ENCODE data around the gene KRTAP4-11.
"Not testable (repeated sequence)": the region's sequence is repeated elsewhere in the genome, so short reads cannot be mapped to it uniquely, and the experiment has no call there.

Gene KRTAP4-11

GRCh38 chr17:41123292-41123990, 5.3 kb upstream of the KRTAP4-11 start:
- not testable (repeated sequence) for DNase-seq

GRCh38 chr17:41121742-41122141, 3.6 kb upstream of the KRTAP4-11 start:
- DNase-seq, result no peak

GRCh38 chr17:41119696-41120690, 1.8 kb upstream of the KRTAP4-11 start:
- not testable (repeated sequence) for DNase-seq

- no peak for DNase-seq
Measured at GRCh38 chr17:41118721-41119120, 548 bp upstream of the KRTAP4-11 start.

- DNase-seq, result no peak
Measured at GRCh38 chr17:41116297-41116696, 1.9 kb downstream of the KRTAP4-11 start.

GRCh38 chr17:41111151-41111885, 6.9 kb downstream of the KRTAP4-11 start:
- no peak for DNase-seq

- DNase-seq, result not testable (repeated sequence)
Measured at GRCh38 chr17:41108728-41109386, 9.3 kb downstream of the KRTAP4-11 start.

GRCh38 chr17:41107941-41108450, 10.2 kb downstream of the KRTAP4-11 start:
- DNase-seq, result no peak

- DNase-seq, result not testable (repeated sequence)
Measured at GRCh38 chr17:41105347-41105746, 12.8 kb downstream of the KRTAP4-11 start, which contains the start of gene KRTAP4-9. KRTAP4-9 (plus strand) TSS chr17:41105389; CDS start chr17:41105389, 0 bp downstream.

- DNase-seq, result not testable (repeated sequence)
Measured at GRCh38 chr17:41104386-41105038, 13.7 kb downstream of the KRTAP4-11 start.

GRCh38 chr17:41103896-41104295, 14.3 kb downstream of the KRTAP4-11 start:
- no peak for DNase-seq

- DNase-seq, result no peak
Measured at GRCh38 chr17:41101586-41102259, 16.4 kb downstream of the KRTAP4-11 start, which contains the start of gene KRTAP4-16. KRTAP4-16 (minus strand) TSS chr17:41102209; CDS start chr17:41102209, 0 bp downstream.

- DNase-seq, result not testable (repeated sequence)
Measured at GRCh38 chr17:41099682-41100480, 18.3 kb downstream of the KRTAP4-11 start.

- DNase-seq, result no peak
Measured at GRCh38 chr17:41098481-41098880, 19.7 kb downstream of the KRTAP4-11 start.

GRCh38 chr17:41098042-41098441, 20.1 kb downstream of the KRTAP4-11 start, which contains the start of gene KRTAP4-8:
KRTAP4-8 (minus strand) TSS chr17:41098142; CDS start chr17:41098084, 58 bp downstream.
- DNase-seq, result no peak

- DNase-seq, result no peak
Measured at GRCh38 chr17:41096055-41096454, 22.1 kb downstream of the KRTAP4-11 start.

GRCh38 chr17:41088760-41089352, 29.3 kb downstream of the KRTAP4-11 start:
- not testable (repeated sequence) for DNase-seq

GRCh38 chr17:41084100-41084856, 33.9 kb downstream of the KRTAP4-11 start, which contains the start of gene KRTAP4-7:
KRTAP4-7 (plus strand) TSS chr17:41084150; CDS start chr17:41084207, 57 bp downstream.
- not testable (repeated sequence) for DNase-seq
